Measurements from ENCODE around the gene CPNE4. TPM values are rescaled to one million over a fixed set of nuclear protein-coding genes. Genes with fewer than 3 reads are reported as not detected.

CPNE4 gene
- total RNA-seq, 1 experiment from 2014 or later: 1.9 TPM

- DNase-seq: no peak
- Histone ChIP-seq H2BK5ac (ENCODE audit: insufficient read length, low read length) (no peak overlapping the region), H2BK20ac (ENCODE audit: low read depth, low read length, poor library complexity, severe bottlenecking) (no peak overlapping the region), H4K91ac (ENCODE audit: insufficient read length, low read depth, low read length) (no peak overlapping the region), H2AK5ac (ENCODE audit: insufficient read length, low read length) (no peak overlapping the region), H3K4ac (ENCODE audit: low read depth, low read length) (no peak overlapping the region), H3T11ph (ENCODE audit: low read length) (no peak overlapping the region), H3K9ac (ENCODE audit: extremely low read depth, insufficient read length, low read length) (no peak overlapping the region), H3K4me1 (ENCODE audit: insufficient read depth, low read length) (no peaks in the 10 kb centered on the region), H4K5ac (ENCODE audit: insufficient read length, low read depth, low read length) (no peak overlapping the region), H3K79me2 (ENCODE audit: insufficient read depth, low read length) (no peaks in the 10 kb centered on the region), H3K23ac (ENCODE audit: insufficient read length, low read depth, low read length) (no peak overlapping the region), H3K23me2 (ENCODE audit: insufficient read length, low read depth, low read length, poor library complexity, severe bottlenecking) (no peaks in the 10 kb centered on the region), H3K14ac (ENCODE audit: insufficient read depth, low read length) (no peak overlapping the region), H3K56ac (ENCODE audit: insufficient read length, low read depth, low read length) (no peak overlapping the region), H3K18ac (ENCODE audit: insufficient read length, low read depth, low read length) (no peak overlapping the region), H3K27ac (ENCODE audit: insufficient read length, low read depth, low read length) (no peak overlapping the region), H4K8ac (replicated peaks; ENCODE audit: insufficient read length, low read depth, low read length) (no peak overlapping the region), H2BK120ac (ENCODE audit: low read depth, low read length, poor library complexity, severe bottlenecking) (no peak overlapping the region), H2AFZ (ENCODE audit: low read length) (no peak overlapping the region), H2BK15ac (ENCODE audit: low read depth, low read length) (no peak overlapping the region), H3K9me3 (ENCODE audit: control insufficient read depth, low read depth, low read length) (no peaks in the 10 kb centered on the region), H3K27me3 (ENCODE audit: insufficient read depth, low read length) (no peaks in the 10 kb centered on the region), H2BK12ac (ENCODE audit: insufficient read length, low read depth, low read length) (no peak overlapping the region), H3K4me2 (ENCODE audit: insufficient read depth, insufficient read length, low read length) (no peak overlapping the region), H3K79me1 (ENCODE audit: insufficient read depth, low read depth, low read length, poor library complexity, severe bottlenecking) (no peaks in the 10 kb centered on the region), H4K20me1 (ENCODE audit: control insufficient read depth, insufficient read depth, insufficient read length) (no peaks in the 10 kb centered on the region)
- H3K27ac Mint-ChIP-seq: no peak overlapping the region
- H3K27me3 Mint-ChIP-seq (ENCODE audit: low read depth): no peaks in the 10 kb centered on the region
- H3K9me3 Mint-ChIP-seq: no peaks in the 10 kb centered on the region
- H3K36me3 Mint-ChIP-seq (ENCODE audit: insufficient read depth in 1 of 3, low read depth in 3 of 3): no peaks in the 10 kb centered on the region
- peaks cover 0 to under 1% of the 10 kb centered on the region in 2 experiments; a peak in 2 of 4 replicates for H3K4me1 Mint-ChIP-seq
- no peak overlapping the region for H3K4me3 Mint-ChIP-seq
- no peak for TF ChIP-seq CTCF (conservative IDR thresholded peaks at IDR 0.05)
- WGBS (ENCODE audit: extremely low coverage, insufficient read length, low lambda C conversion rate): no CpG with 5 or more reads among the region's 1 CpG
Observed at GRCh38 chr3:131541288-131541687, 493.5 kb downstream of the CPNE4 start.
